H1 (cell line): ENCODE data around the gene RALGAPA2. TPM values are rescaled to one million over a fixed set of nuclear protein-coding genes. Genes with fewer than 3 reads are reported as not detected.

Experiments
- CTCF ChIA-PET: fragments of 300-600 bp; sonication (Branson Sonifier 250); formaldehyde crosslinking; loops from one replicate; lab custom pipeline; 2021; ENCODE audit not compliant: partially characterized antibody; lab: Charles Lee
- POLR2A ChIA-PET: fragments of 300-600 bp; sonication (Branson Sonifier 250); formaldehyde crosslinking; loops from one replicate; lab custom pipeline; 2021; ENCODE audit warnings: inconsistent platforms; ENCODE audit not compliant: partially characterized antibody; lab: Charles Lee
- DNase-seq, 2 experiments: peaks; one replicate each; pipeline versions ENCODE4 v3.0.0 to v3.0.0-alpha.2; 2010 to 2022; ENCODE audit warnings: low spot score in 2 of 2, low read depth in 1 of 2, mixed read lengths in 1 of 2
- FAIRE-seq: peaks from 2 replicates; lab custom pipeline; 2011; peaks lifted over from hg19 to GRCh38; lab: Jason Lieb, UNC
- H2AFZ ChIP-seq: 2 replicates; pipeline ENCODE4 v1.8.1; 2012; ENCODE audit warnings: low read length, inconsistent platforms
- H2AK5ac ChIP-seq: 2 replicates; pipeline ENCODE4 v1.6.1; 2013; ENCODE audit warnings: low read depth, low read length
- H2BK120ac ChIP-seq: replicated peaks from 2 replicates; pipeline ENCODE3; 2013; ENCODE audit warnings: low read depth, low read length, inconsistent platforms
- H2BK12ac ChIP-seq: 2 replicates; pipeline ENCODE4 v1.6.1; 2013; ENCODE audit warnings: low read depth, low read length
- H2BK15ac ChIP-seq: 2 replicates; pipeline ENCODE4 v1.6.1; 2013; ENCODE audit warnings: low read length
- H2BK20ac ChIP-seq: 2 replicates; pipeline ENCODE4 v1.6.1; 2013; ENCODE audit warnings: low read length
- H2BK5ac ChIP-seq: 2 replicates; pipeline ENCODE4 v1.6.1; 2013; ENCODE audit warnings: low read depth, low read length
- H3K14ac ChIP-seq: 2 replicates; pipeline ENCODE4 v1.6.1; 2013; ENCODE audit warnings: inconsistent platforms; ENCODE audit not compliant: insufficient read length
- H3K18ac ChIP-seq: 2 replicates; pipeline ENCODE4 v1.6.1; 2013; ENCODE audit warnings: low read length; ENCODE audit errors: extremely low read depth
- H3K23ac ChIP-seq: 2 replicates; pipeline ENCODE4 v1.6.1; 2013; ENCODE audit warnings: inconsistent platforms; ENCODE audit not compliant: insufficient read length
- H3K23me2 ChIP-seq: 2 replicates; pipeline ENCODE4 v1.6.1; 2013; ENCODE audit warnings: low read depth, low read length
- H3K27ac ChIP-seq: 2 replicates; pipeline ENCODE4 v1.6.1; 2011; ENCODE audit warnings: low read depth, low read length, inconsistent platforms
- H3K27me3 ChIP-seq, 4 experiments: replicated peaks in 1 of 4; 1 replicate in 1 of 4; 2 replicates in 3 of 4; pipeline versions ENCODE4 v1.6.1 to v1.8.1; 2011 to 2013; ENCODE audit warnings: low read length in 3 of 4, mild to moderate bottlenecking in 3 of 4, inconsistent platforms in 2 of 4, mixed read lengths in 2 of 4, moderate library complexity in 1 of 4; ENCODE audit not compliant: control insufficient read depth in 3 of 4, insufficient read depth in 3 of 4; ENCODE audit errors: extremely low read depth in 1 of 4
- H3K36me3 ChIP-seq, 4 experiments: 2 replicates each; pipeline versions ENCODE4 v1.6.1 to v1.8.1; 2011 to 2013; ENCODE audit warnings: mild to moderate bottlenecking in 4 of 4, low read length in 3 of 4, moderate library complexity in 2 of 4, control low read depth in 1 of 4, inconsistent platforms in 1 of 4; ENCODE audit not compliant: insufficient read depth in 4 of 4, control insufficient read depth in 2 of 4
- H3K4ac ChIP-seq: replicated peaks from 2 replicates; pipeline ENCODE3; 2013; ENCODE audit warnings: low read length, low read depth, mixed read lengths, inconsistent platforms; ENCODE audit not compliant: insufficient read length
- H3K4me1 ChIP-seq, 4 experiments: replicated peaks in 1 of 4; 1 replicate in 1 of 4; 2 replicates in 3 of 4; pipeline versions ENCODE4 v1.6.1 to v1.8.1; 2011 to 2013; ENCODE audit warnings: low read length in 3 of 4, inconsistent platforms in 2 of 4, mixed read lengths in 1 of 4; ENCODE audit not compliant: insufficient read depth in 4 of 4, control insufficient read depth in 3 of 4
- H3K4me2 ChIP-seq, 2 experiments: 2 replicates each; pipeline versions ENCODE4 v1.6.1 to v1.8.1; 2011 to 2013; ENCODE audit warnings: low read depth in 2 of 2, low read length in 2 of 2, control low read depth in 1 of 2, inconsistent platforms in 1 of 2, mild to moderate bottlenecking in 1 of 2; ENCODE audit not compliant: insufficient read depth in 1 of 2
- H3K4me3 ChIP-seq, 4 experiments: fragments of 200-600, 300-600 bp in 1 of 4; sonication (generic), shearing (Covaris generic), sonication (Bioruptor Twin) in 1 of 4; 2 replicates each; pipeline versions ENCODE4 v1.5.1 to v1.8.1; 2011 to 2016; ENCODE audit warnings: low read length in 4 of 4, low read depth in 3 of 4, control low read depth in 2 of 4, inconsistent platforms in 2 of 4, mild to moderate bottlenecking in 2 of 4, mixed read lengths in 1 of 4, moderate library complexity in 1 of 4; ENCODE audit not compliant: insufficient read depth in 2 of 4; ENCODE audit errors: extremely low read depth in 1 of 4
- H3K56ac ChIP-seq: replicated peaks from 2 replicates; pipeline ENCODE3; 2013; ENCODE audit warnings: low read depth, mild to moderate bottlenecking, mixed read lengths, low read length, inconsistent platforms; ENCODE audit not compliant: insufficient read length
- H3K79me1 ChIP-seq: 2 replicates; pipeline ENCODE4 v1.6.1; 2013; ENCODE audit warnings: low read depth, low read length, control low read depth
- H3K79me2 ChIP-seq, 2 experiments: 2 replicates each; pipeline versions ENCODE4 v1.6.1 to v1.8.1; 2012 to 2013; ENCODE audit warnings: low read length in 2 of 2, mild to moderate bottlenecking in 2 of 2, inconsistent platforms in 1 of 2; ENCODE audit not compliant: insufficient read depth in 2 of 2, control insufficient read depth in 1 of 2
- H3K9ac ChIP-seq, 4 experiments: replicated peaks in 1 of 4; 1 replicate in 1 of 4; 2 replicates in 3 of 4; pipeline versions ENCODE4 v1.6.1 to v1.8.1; 2011 to 2013; ENCODE audit warnings: low read depth in 3 of 4, low read length in 3 of 4, control low read depth in 2 of 4, mild to moderate bottlenecking in 2 of 4, moderate library complexity in 2 of 4, inconsistent platforms in 1 of 4; ENCODE audit errors: extremely low read depth in 1 of 4
- H3K9me3 ChIP-seq, 2 experiments: 2 replicates each; pipeline versions ENCODE4 v1.6.1 to v1.8.1; 2012 to 2013; ENCODE audit warnings: mild to moderate bottlenecking in 2 of 2, moderate library complexity in 2 of 2, control low read depth in 1 of 2, inconsistent platforms in 1 of 2, low read depth in 1 of 2, low read length in 1 of 2, mixed read lengths in 1 of 2; ENCODE audit not compliant: insufficient read depth in 2 of 2
- H4K20me1 ChIP-seq, 2 experiments: replicated peaks in 1 of 2; 2 replicates each; pipeline versions ENCODE3 to v1.8.1; 2011 to 2013; ENCODE audit warnings: inconsistent platforms in 2 of 2, low read length in 2 of 2, mild to moderate bottlenecking in 1 of 2; ENCODE audit not compliant: insufficient read depth in 2 of 2, control insufficient read depth in 1 of 2
- H4K5ac ChIP-seq: 2 replicates; pipeline ENCODE4 v1.6.1; 2013; ENCODE audit warnings: low read length, low read depth, mixed read lengths, inconsistent platforms; ENCODE audit not compliant: insufficient read length
- H4K8ac ChIP-seq: 2 replicates; pipeline ENCODE4 v1.8.0; 2013; ENCODE audit warnings: mild to moderate bottlenecking, moderate library complexity, low read length, inconsistent platforms; ENCODE audit not compliant: insufficient read depth; ENCODE audit errors: extremely low read depth
- H4K91ac ChIP-seq: replicated peaks from 2 replicates; pipeline ENCODE3; 2013; ENCODE audit warnings: low read length, mixed read lengths, inconsistent platforms; ENCODE audit not compliant: insufficient read length
- BCL11A ChIP-seq, 2 experiments: IDR thresholded peaks; one replicate each; pipeline ENCODE4 v1.6.1; 2011; ENCODE audit warnings: low read depth in 2 of 2, low read length in 2 of 2, mild to moderate bottlenecking in 2 of 2
- CBX8 ChIP-seq: fragments of 300-800, 300-1000 bp; sonication (generic); IDR thresholded peaks from 2 replicates; pipeline ENCODE4 v1.7.1; 2016; ENCODE audit warnings: low read depth, low read length, borderline replicate concordance
- CEBPB ChIP-seq: IDR thresholded peaks from 2 replicates; pipeline ENCODE4 v1.6.1; 2012; ENCODE audit warnings: low read depth, low read length
- CHD2 ChIP-seq: IDR thresholded peaks from 2 replicates; pipeline ENCODE4 v1.6.1; 2012; ENCODE audit warnings: low read length, improper control_type of control experiment
- CTBP2 ChIP-seq: IDR thresholded peaks from 2 replicates; pipeline ENCODE4 v1.7.0; 2011; ENCODE audit warnings: borderline replicate concordance, mild to moderate bottlenecking, moderate library complexity, mixed read lengths, low read length; ENCODE audit not compliant: insufficient read depth, insufficient read length
- KDM5A ChIP-seq: fragments of 200-600 bp; IDR thresholded peaks from 2 replicates; pipeline ENCODE4 v1.7.1; 2012; ENCODE audit warnings: mild to moderate bottlenecking, low read length, inconsistent platforms, mixed read lengths
- RBBP5 ChIP-seq: IDR thresholded peaks from 2 replicates; pipeline ENCODE4 v1.7.1; 2012; ENCODE audit warnings: low read depth, mild to moderate bottlenecking, inconsistent platforms, low read length, moderate library complexity, borderline replicate concordance
- SUZ12 ChIP-seq: fragments of 200-600 bp; sonication (generic); IDR thresholded peaks from 2 replicates; pipeline ENCODE4 v1.6.1; 2012; ENCODE audit warnings: mild to moderate bottlenecking, inconsistent platforms, low read length, moderate library complexity, mixed read lengths
- WGBS, 2 experiments: shearing (Covaris generic) in 1 of 2; methylation state at CpG; one replicate each; pipeline versions ENCODE4 v1.1.6 to v1.1.7; 2013 to 2015; ENCODE audit warnings: low lambda C conversion rate in 2 of 2, mixed read lengths in 2 of 2, inconsistent platforms in 1 of 2, low coverage in 1 of 2, missing lambda C conversion rate in 1 of 2; ENCODE audit not compliant: insufficient replicate concordance in 2 of 2, insufficient coverage in 1 of 2, insufficient read length in 1 of 2; ENCODE audit errors: extremely low coverage in 1 of 2, missing lambda C conversion rate in 1 of 2; 5-methylcytosine and 5-hydroxymethylcytosine counted together
- polyA plus RNA-seq, 7 experiments: library from polyadenylated mRNA; depleted of rRNA in 3 of 7; stranded (reverse) in 5 of 7; unstranded in 2 of 7; fragments of >200 nt in 5 of 7; fragments of 200-250 nt in 2 of 7; gene quantifications; 1 replicate in 5 of 7; 2 replicates in 1 of 7; 4 replicates in 1 of 7; pipeline versions ENCODE4 v1.2.1 to v1.2.3, GENCODE V29; 2011 to 2013; ENCODE audit warnings: missing spikeins in 2 of 7, mixed read lengths in 2 of 7
- total RNA-seq: library from RNA; stranded (reverse); fragmentation: NEBNext Ultra II Directional; extraction: Animal tissue kit (Norgen Biotek cat#: 25700); gene quantifications from 2 replicates; pipeline ENCODE4 v1.2.1, GENCODE V29; 2021

RALGAPA2 gene
- total and polyA plus RNA-seq, 2 of the 8 experiments (the other 6 are each of a cell fraction or from before 2014, with no cell fraction given), result 5.1 to 25.5 TPM

DNA sequence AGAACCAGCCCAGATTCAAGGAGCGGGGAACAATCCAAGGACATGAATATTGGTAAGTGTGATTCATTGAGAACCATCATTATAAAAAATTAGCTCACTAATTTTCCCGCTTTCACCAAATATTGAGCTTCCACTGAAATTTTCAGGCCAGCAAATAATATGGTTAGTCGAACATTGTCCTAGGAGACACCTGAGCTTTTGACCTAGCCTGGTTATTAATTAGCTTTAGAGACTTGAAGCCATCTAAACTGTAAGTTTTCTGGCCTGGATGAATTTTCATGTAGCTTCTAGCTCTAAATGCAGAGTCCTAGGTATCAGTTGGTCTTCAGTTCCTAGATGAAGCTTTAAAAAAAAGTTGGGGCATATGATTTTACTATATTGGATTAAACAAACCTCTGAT, 17.1 kb upstream of the RALGAPA2 start:
- Histone ChIP-seq H2BK20ac (no peak overlapping the region), H3K18ac (no peak overlapping the region), H4K91ac (no peak overlapping the region), H3K4me3 (no peak overlapping the region), H3K23ac (no peak overlapping the region), H2BK5ac (no peak overlapping the region), H3K27ac (no peak overlapping the region), H3K4me1 (peaks cover 0 to 2% (median 0%) of the 10 kb centered on the region in 4 experiments; a peak in 1 of 7 replicates), H2BK12ac (no peak overlapping the region), H3K4me2 (no peak overlapping the region), H3K56ac (no peak overlapping the region), H3K79me1 (no peaks in the 10 kb centered on the region), H3K9ac (no peak overlapping the region), H2BK120ac (no peak overlapping the region), H3K36me3 (no peaks in the 10 kb centered on the region), H4K20me1 (no peaks in the 10 kb centered on the region), H4K5ac (no peak overlapping the region), H2BK15ac (no peak overlapping the region), H3K79me2 (no peaks in the 10 kb centered on the region), H3K23me2 (no peaks in the 10 kb centered on the region), H3K27me3 (peaks cover 0 to 1% (median 0%) of the 10 kb centered on the region in 4 experiments; a peak in 2 of 7 replicates), H4K8ac (no peak overlapping the region), H3K4ac (no peak overlapping the region), H3K9me3 (no peaks in the 10 kb centered on the region), H3K14ac (no peak overlapping the region), H2AK5ac (no peak overlapping the region), H2AFZ (no peak overlapping the region)
- POLR2A ChIA-PET, result interaction anchor here (0.8 kb wide), 1 partner anchor 8 kb away, joined by 4 read pairs; no protein-coding TSS in a partner anchor
- 94% methylated on average over 3 of the region's 3 CpGs; no CpG with 5 or more reads in 1 of the 2 experiments for WGBS, 2 experiments
- CTCF ChIA-PET, result interaction anchor here (1.0 to 1.8 kb wide), 4 partner anchors 9 to 868 kb away, joined by 3 to 6 read pairs (median 3); no protein-coding TSS in a partner anchor
- no peak for TF ChIP-seq CEBPB
- no peak for TF ChIP-seq KDM5A
- TF ChIP-seq BCL11A (IDR thresholded peaks at IDR 0.05; ENCODE audit: low read depth in 2 of 2, low read length in 2 of 2), result no peak
- no peak for TF ChIP-seq SUZ12
- no peak for TF ChIP-seq CBX8
- no peak for TF ChIP-seq RBBP5
- no peak for TF ChIP-seq CTBP2
- TF ChIP-seq CHD2, result no peak
- DNase-seq (no peak), FAIRE-seq (no peak)
